NCI-H748 (cell line): ENCODE data around the gene PIP5K1B.
A peak's percentile ranks its signal among the peaks of the same experiment; 100 is the strongest.

Experiments
- DNase-seq: peaks from one replicate; lab custom pipeline; 2025; ENCODE audit not compliant: unreplicated experiment; lab: John Stamatoyannopoulos, UW

Gene PIP5K1B

DNA sequence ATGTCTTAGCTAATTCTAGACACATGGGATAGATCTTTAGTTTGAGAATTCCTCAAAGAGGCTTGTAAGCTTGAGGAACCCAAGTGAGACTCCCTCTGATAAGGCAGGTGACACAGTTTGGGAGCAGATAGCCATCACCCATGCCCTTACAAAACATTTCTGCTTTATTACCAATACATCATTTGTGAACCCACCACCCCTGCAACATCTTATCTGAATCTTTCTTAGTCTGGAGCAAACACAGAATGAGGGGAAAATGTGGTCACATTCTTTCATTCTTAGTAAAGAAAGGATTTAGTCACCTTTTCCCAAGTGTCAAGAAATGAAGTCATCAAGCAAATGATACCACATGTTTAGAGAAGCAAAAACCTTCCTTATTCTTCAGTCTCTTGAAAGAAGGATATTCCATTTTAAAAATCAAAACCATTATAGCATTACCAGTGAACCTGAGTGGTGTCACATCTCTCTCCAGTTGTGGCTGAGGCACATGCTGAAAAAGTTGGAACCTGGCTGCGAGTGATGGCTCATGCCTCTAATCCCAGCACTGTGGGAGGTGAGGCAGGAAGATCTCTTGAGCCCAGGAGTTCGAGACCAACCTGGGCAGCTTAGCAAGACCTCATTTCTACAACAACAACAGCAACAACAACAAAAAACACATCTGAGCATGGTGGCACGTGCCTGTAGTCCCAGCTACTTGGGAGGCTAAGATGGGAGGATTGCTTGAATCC, 243.0 kb downstream of the PIP5K1B start:
- no peak for DNase-seq

DNA sequence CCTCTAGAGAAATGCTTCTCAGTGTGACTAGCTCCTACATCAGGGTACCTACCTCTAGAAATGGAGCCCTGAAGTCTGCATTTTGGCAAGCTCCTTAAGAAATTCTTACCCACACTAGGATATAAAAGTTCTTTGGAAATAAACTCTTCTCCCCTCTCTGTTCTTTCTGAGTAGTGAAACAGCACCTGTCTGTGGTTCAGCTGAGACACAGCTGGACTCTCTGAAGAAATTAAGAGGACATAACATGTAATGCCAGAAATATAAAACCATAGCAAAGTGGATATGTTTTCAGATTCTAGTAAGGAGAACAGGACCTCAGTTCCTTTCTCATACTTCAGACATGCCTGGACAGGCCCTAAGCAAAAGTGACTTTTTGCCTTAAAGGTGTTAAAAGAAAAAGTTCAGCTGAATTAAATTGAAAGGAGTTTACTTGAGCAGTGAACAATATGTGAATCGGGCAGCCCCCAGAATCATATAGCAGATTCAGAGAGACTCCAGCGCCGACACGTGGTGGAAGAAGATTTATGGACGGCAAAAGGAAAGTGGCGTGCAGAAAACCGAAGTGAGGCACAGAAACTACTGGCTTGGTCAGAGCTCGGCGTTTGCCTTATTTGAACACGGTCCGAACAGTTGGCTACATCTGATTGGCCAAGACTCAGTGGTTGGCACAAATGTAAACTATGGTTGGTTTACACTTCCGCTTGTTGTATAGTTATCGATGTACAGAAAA, 244.4 kb downstream of the PIP5K1B start:
- DNase-seq = peak; percentile 27

DNA sequence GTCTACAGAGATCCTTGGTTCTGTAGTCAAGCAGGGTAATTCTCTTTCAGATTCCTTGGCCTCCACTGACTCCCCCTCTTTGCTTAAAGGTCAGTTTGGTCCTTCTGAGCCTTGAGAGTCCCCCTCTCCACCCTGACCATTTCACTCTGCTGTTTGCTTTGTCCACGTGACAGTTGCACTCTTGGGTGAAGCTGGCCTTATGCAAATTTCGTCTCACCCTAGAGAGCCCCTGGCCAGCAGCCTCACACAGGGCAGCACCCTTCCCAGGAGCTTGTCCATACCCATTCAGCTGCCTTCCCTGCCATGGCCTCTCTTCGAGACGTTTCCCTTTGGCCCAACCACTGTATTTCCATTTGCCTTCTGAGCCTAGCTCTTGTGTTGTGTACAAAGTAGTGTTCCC, 245.1 kb downstream of the PIP5K1B start:
- DNase-seq = no peak

DNA sequence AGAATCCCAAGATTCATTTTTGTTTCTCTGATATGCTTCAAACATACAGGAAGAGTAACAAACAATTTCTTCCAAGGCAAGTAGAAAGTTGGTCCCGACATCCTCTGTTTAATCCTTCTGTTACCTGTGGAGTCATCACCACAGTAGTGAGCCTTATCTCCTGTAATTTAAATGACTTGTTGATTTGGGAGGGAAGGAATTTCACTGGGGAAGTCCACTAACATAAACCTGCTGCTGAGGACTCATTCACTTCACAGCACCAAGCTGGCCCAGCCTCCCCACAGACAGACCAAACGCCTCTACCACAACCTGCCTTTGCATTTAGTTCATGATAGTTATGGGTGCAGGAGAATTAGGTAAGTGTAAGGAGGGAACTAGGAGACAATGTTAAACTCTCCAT, 245.6 kb downstream of the PIP5K1B start:
- no peak for DNase-seq

DNA sequence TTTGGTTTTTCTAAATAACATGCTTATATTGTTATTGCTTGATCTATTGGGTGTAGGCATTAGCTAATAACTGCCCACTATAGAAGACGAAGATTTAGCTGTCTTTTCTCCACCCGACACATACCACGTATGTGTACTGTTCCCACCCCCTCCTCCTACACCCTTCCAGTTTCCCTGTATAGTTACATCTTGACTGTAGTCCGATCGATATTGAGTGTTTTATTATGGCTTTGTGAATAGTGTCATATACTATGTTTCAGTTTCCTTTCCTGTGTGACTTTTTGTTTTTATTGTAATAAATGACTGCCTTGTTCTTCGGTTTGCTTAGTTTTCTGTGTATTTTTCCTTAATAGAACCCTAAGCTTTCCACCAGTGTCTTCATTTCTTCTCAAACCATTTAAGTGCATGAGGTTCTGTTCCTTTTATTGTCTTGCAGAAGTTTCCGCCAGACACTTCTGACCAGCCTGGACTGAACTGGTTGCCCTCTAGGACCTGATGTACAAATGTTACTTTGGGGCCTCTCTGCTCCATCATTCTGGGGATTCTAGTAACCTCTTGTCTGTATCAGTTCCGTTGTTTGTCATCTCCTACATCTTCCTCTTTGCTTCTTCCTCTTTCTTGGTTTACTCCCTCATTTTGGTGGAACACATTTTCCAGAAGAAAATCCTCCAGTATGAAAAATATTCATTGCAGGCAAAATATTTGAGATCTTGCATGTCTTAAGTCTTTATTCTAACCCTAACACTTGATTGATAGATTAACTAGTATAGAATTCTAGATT, 247.0 kb downstream of the PIP5K1B start:
- no peak for DNase-seq

DNA sequence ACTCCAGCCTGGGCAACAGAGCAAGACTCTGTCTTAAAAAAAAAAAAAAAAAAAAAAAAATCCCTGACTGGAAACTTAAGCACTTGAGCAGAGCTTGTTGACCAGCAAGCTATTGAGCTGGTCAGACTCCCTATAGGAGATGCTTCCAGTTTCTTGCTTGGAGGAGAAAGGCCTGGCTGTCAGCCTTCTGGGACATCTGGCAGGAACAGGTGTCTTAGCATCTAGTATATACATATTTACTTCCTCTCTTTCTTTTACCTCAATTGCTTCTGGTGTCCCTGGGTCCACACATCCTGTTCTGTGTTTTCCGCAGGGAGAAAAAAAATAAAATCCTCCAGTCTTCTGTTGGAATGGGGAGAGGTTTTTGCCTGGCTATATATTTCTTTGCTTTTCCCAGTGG, 248.7 kb downstream of the PIP5K1B start:
- DNase-seq = no peak

DNA sequence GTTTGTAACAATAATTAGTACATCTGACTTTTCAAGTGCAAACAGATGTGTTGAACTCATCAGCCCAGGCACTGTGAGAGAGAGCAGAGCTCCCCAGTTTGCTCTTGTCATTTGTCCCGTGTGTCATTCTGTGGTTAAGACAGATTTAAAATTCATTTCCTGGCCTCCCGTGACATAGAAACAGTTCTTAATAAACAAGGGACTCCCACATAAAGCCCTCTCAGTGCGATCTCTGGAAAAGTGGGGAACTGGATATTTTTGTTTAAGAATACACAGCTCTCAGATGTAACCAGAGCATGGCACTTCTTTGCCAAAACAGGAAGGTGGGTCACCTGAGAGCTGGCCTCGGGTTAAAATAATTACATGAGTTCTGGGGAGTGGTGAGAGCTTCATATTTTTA, 250.3 kb downstream of the PIP5K1B start:
- DNase-seq = no peak

DNA sequence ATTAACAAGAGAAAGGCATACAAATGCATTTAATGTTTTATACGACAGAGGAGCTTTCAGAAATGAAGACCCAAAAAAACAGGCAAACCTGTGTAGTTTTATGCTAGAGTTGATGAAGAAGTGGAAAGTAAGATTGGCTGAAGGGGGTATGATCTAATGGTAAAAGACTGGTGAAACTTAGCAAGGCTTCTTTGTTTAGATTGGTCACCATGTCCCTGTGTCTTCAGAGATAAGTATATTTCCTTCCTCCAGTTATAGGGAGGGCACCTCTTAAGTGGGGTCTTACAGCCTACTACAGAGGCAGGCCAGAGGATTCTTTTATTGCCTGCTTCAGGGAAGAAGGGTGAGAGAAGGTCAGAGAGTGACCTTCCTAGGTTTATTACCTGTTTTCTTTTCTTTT, 252.4 kb downstream of the PIP5K1B start:
- DNase-seq = no peak

DNA sequence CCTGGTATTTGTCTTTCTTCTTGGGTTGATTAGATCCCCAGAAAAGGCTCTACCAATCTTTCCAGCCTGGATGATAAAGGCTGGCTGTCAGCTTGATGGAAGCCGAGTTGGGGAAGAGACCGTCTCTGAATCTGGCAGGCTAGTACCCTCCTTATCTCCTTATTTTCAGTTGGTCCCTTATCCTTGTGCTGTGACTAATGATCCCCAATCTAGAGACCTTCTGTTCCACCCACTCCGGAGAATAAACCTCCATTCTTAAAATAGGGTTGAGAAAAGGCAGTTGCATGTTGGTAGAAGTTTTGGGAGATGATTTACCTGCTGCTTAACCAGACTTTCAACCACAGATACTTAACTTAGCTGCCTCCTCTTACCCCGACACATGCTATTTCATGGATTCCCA, 256.5 kb downstream of the PIP5K1B start:
- DNase-seq = no peak

DNA sequence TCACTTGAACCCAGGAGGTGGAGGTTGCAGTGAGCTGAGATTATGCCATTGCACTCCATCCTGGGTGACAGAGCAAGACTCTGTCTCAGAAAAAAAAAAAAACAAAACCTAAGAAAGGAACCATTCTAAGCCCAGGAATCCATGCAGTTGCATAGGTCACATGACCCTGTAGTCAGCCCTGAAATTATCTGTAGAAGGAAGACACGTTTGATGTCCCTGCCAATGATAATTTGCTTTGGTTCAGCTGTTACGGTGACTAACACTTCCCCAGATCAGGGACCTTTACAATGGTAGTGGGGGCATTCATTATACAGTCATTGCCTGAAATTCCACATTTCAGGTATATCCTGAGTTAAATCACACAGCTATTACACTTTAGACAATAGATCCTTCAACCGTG, 258.4 kb downstream of the PIP5K1B start:
- DNase-seq = no peak

DNA sequence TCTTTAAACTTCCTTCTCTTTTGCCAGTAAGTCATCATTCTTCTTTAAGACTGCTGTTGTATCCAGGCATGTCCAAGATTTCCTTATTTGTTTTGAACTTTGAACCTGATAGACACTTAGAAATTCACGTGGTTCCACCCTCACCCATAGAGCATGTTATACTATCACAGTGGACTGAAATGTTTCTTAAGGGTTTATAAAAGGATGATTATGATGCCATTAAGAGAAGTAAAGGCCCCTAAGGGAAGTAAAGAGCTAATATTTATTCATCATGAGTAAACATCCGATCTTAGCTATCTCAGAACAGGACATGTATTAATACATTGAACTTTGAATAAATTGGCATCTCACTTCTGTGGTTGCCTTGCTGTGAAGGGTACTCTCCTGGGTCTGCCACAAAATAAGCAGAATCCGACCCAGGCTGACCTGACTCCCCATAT, 259.1 kb downstream of the PIP5K1B start:
- DNase-seq = no peak

DNA sequence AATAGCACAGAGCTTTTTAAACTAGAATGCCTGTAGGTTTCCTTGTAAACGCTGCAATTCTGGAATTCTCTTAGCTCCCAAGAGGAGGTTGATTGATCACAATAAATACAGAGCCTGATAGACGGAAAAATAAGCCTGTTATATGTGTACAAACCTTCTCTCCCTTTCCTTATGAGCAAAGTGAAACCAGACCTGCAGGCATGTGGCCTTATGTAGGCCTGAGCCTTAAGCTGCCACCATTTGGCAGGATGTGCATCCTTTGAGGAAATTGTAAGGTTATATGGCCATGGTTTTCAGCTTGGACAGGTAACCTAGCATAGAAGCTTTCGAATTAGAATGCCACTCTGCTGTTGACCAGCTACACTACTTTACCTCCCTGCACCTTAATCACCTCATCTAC, 259.7 kb downstream of the PIP5K1B start:
- no peak for DNase-seq

DNA sequence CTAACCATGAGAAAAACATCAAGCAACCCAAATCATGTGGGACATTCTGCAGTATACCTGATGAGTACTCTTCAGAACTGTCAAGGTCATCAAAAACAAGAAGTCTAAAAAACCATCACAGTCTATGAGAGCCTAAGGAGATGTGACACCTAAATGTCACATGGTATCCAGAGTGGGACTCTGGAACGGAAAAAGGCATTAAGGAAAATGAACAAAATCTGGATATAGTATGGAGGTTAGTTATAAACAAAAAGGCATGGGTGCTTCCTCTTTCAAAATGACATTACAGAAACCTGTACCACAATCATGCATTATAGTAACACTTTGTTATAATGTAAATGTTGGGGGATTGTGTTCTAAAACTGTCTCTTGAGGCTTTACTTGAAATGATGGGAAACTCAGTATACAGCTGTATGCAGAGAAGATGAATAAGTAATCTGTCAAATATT, 261.5 kb downstream of the PIP5K1B start:
- no peak for DNase-seq

DNA sequence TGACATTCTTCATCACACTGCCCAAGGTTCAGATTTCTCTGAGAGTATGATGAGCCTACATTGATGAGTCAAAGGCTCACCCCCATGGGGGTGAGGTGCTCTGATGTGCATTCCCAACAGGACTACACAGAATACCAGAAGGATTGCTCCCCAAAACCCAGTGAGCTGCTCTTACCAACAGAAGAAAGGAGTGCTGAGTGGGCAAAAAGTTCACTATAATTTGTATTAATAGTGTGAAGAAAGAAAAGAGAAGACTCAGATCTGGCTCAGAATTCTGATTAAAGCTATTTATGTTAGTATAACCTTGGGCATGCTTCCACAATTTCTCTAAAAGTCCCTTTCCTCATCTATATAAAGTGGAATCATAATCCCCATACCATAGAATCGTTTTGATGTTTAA, 262.8 kb downstream of the PIP5K1B start:
- DNase-seq = no peak

DNA sequence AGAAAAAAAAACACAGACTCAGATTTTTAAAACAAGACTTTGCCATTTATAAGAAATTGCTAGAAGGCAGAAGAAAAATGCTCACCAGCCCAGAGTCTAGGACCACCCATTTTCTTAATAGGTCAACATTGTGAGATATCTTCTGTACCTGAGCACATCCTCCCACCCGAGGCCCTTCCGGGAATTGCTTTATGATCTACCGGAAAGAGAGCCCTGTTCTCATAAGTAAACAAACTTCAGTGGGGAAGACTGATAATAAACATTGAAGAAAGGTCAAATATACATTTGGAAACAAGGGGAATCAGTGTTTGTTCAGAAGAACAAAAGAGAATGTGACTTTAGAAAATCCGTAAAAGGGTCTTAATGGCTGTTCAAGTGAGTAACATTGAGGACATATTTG, 264.5 kb downstream of the PIP5K1B start:
- peak; percentile 91 for DNase-seq

DNA sequence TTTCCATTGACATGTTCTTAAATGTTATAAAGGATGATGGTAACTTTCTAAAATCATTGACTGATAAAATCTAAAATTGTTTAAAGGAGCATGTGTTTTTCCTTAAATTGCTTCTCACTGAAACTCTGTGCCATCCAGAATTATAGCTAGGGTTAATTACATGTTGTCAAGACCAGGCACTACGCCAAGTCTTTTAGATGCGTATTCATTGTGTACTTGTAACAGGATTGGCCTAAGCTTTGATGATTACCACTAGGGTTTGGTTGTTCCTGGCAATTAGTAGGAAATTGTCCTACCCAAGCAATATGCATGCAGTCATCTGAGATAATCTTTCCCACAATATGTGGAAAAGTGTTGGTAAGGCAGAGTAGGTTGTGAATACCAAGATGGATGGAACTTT, 265.1 kb downstream of the PIP5K1B start:
- peak; percentile 97 for DNase-seq

DNA sequence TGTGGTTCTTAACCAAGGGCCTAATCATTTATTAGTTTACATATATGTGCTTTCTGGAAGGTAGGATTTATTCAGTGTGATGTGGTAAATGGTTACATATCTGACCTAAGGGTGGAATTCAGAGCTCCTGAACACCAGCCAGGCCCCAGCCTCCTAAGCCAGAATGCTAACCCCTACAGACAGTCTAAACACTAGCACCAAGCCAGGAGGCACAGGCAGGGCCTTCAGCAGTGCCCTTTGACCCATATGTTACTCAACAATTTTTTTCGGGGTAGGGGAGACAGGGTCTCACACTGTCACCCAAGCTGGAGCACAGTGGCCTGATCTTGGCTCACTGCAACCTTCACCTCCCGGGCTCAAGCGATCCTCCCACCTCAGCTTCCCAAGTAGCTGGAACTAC, 268.6 kb downstream of the PIP5K1B start:
- no peak for DNase-seq

DNA sequence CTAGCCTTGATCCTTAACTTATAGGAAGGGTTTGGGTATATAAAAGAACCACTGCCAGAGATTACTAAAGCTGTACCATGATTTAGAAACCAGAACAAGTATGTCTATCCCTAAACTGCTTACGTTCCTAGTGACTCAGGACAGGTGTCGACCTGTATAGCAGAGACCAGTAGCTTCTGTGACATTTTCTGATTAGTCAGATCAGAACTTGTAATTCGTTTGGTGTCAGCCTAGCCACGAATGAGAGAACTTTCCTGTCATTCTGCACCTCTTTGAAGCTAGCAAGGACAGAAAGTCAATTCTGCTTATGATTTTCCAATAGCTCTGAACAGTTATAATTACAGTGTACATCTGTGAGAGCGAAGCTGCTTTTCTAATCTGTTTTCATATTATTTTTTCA, 269.4 kb downstream of the PIP5K1B start:
- no peak for DNase-seq

DNA sequence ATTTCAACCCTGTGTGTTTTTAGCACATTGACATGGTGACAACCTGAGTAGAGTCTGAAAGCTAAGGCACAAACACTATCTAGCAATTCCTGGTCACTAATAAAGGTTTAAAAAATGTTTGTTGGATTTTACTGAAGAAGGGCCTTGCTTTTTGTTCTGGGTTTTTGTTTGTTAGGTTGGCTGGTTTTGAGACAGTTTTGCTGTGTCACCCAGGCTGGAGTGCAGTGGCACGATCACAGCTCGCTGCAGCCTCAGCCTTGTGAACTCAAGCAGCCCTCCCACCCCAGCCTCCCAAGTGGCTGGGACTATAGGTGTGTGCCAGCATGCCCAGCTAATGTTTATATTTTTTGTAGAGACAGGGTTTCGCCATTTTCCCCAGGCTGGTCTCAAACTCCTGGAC, 269.9 kb downstream of the PIP5K1B start:
- no peak for DNase-seq

DNA sequence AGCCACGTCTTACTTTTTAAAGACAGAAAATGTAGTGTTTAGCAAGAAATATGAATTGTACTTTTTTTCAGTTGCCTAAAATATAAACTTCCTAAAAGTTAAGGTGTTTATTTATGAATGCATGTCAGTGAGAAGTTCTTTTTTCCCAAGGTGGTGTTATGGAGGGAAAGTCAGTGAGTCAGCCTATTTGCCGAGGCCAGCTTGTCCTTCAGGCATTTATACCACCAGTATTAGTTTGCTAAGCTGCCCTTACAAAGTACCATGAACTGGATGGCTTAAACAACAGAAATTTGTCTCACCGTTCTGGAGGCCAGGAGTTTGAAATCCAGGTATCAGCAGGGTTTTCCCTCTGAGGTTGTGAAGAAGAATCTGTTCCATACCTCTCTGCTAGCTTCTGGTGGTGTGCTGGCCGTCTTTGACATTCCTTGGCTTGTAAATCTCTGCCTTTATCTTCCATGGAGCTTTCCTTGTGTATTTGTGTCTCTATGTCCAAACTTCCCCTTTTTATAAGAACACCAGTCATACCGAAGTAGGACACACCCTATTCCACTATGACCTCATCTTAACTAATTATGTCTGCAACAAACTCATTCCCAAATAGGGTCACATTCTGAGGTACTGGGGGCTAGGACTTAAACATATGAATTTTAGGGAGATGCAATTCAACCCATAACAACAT, 270.5 kb downstream of the PIP5K1B start:
- DNase-seq = peak; percentile 14

DNA sequence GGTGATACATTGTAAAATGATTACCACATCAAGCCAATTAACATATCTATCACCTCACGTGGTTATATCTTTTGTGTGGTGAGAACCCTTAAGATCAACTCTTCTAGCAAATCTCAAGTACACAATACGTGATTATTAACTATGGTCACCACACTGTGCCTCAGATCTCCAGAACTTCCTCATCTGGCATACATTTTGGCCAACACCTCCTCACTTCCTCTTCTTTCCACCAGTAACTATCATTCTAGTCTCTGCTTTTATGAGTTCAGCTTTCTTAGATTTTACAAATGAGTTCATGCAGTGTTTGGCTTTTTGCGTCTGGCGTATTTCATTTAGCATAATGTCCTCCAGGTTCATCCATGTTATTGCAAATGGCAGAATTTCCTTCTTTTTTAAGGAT, 273.0 kb downstream of the PIP5K1B start:
- DNase-seq = no peak
